Neural progenitor cell (in vitro differentiated cells): ENCODE measurements around the gene LGMN. TPM values are rescaled to one million over a fixed set of nuclear protein-coding genes. Genes with fewer than 3 reads are reported as not detected.

ENCODE experiments used
- DNase-seq: peaks from one replicate; pipeline ENCODE4 v3.0.0-alpha.2; 2016; ENCODE audit warnings: low spot score
- H2AFZ ChIP-seq: fragments of 200-600 bp; sonication (generic); replicated peaks from 2 replicates; pipeline ENCODE4 v1.6.1; 2016; ENCODE audit warnings: antibody characterized with exemption
- H3F3A ChIP-seq: fragments of 200-600 bp; sonication (generic); 2 replicates; pipeline ENCODE4 v1.6.1; 2016; ENCODE audit warnings: antibody characterized with exemption, low read depth
- H3K27ac ChIP-seq: fragments of 200-600 bp; sonication (generic); 2 replicates; pipeline ENCODE4 v1.5.1; 2016; ENCODE audit warnings: mild to moderate bottlenecking
- H3K27me3 ChIP-seq: fragments of 200-600 bp; sonication (generic); 2 replicates; pipeline ENCODE4 v1.6.1; 2016; ENCODE audit warnings: mild to moderate bottlenecking, moderate library complexity
- H3K36me3 ChIP-seq: fragments of 200-600 bp; sonication (generic); 2 replicates; pipeline ENCODE4 v1.5.1; 2016
- H3K4me1 ChIP-seq: fragments of 200-600 bp; sonication (generic); 2 replicates; pipeline ENCODE4 v1.6.1; 2016; ENCODE audit warnings: mixed run types
- H3K4me2 ChIP-seq: fragments of 200-600 bp; sonication (generic); 2 replicates; pipeline ENCODE4 v1.6.1; 2016
- H3K4me3 ChIP-seq: fragments of 200-600 bp; sonication (generic); 2 replicates; pipeline ENCODE4 v1.5.1; 2016
- H3K79me2 ChIP-seq: fragments of 200-600 bp; sonication (generic); 2 replicates; pipeline ENCODE4 v1.6.1; 2016; ENCODE audit warnings: low read depth
- H3K9ac ChIP-seq: fragments of 200-600 bp; sonication (generic); 2 replicates; pipeline ENCODE4 v1.6.1; 2016
- H3K9me3 ChIP-seq: fragments of 200-600 bp; sonication (generic); 2 replicates; pipeline ENCODE4 v1.5.1; 2016; ENCODE audit warnings: low read depth
- H4K20me1 ChIP-seq: fragments of 200-600 bp; sonication (generic); 2 replicates; pipeline ENCODE4 v1.6.1; 2016; ENCODE audit warnings: low read depth
- H3K27ac Mint-ChIP-seq: 3 replicates; pipeline ENCODE4 v1.8.0; 2021; ENCODE audit warnings: mixed read lengths
- H3K27me3 Mint-ChIP-seq: 2 replicates; pipeline ENCODE4 v1.8.0; 2022; ENCODE audit warnings: low read depth, mild to moderate bottlenecking, inconsistent platforms, moderate library complexity, mixed read lengths; ENCODE audit not compliant: insufficient read depth
- H3K36me3 Mint-ChIP-seq: 3 replicates; pipeline ENCODE4 v1.8.0; 2021; ENCODE audit warnings: mixed read lengths
- H3K4me1 Mint-ChIP-seq: 3 replicates; pipeline ENCODE4 v1.8.0; 2021; ENCODE audit warnings: mixed read lengths
- H3K4me3 Mint-ChIP-seq: 3 replicates; pipeline ENCODE4 v1.8.0; 2021; ENCODE audit warnings: mild to moderate bottlenecking, moderate library complexity, mixed read lengths
- H3K9me3 Mint-ChIP-seq: 3 replicates; pipeline ENCODE4 v1.8.0; 2020; ENCODE audit warnings: mixed read lengths
- EZH2 ChIP-seq: fragments of 200-600 bp; sonication (generic); IDR thresholded peaks from 2 replicates; pipeline ENCODE4 v1.6.1; 2017; ENCODE audit warnings: antibody characterized with exemption, mild to moderate bottlenecking, moderate library complexity
- EZH2phosphoT487 ChIP-seq: fragments of 200-600 bp; sonication (generic); IDR thresholded peaks from 2 replicates; pipeline ENCODE4 v1.6.1; 2017; ENCODE audit warnings: antibody characterized with exemption
- total RNA-seq: library from RNA; depleted of rRNA; stranded (reverse); fragments of >200 nt; gene quantifications from 2 replicates; pipeline ENCODE4 v1.2.3, GENCODE V29; 2015; ENCODE audit warnings: low replicate concordance
- TF ChIP-seq, protein P1 (sequence below): fragments of 200-600 bp; sonication (generic); IDR thresholded peaks from 2 replicates; pipeline ENCODE4 v1.5.1; 2017; ENCODE audit warnings: antibody characterized with exemption, mild to moderate bottlenecking

Gene LGMN
- total RNA-seq, 1 donor from 2014 or later: 87.0 TPM

DNA sequence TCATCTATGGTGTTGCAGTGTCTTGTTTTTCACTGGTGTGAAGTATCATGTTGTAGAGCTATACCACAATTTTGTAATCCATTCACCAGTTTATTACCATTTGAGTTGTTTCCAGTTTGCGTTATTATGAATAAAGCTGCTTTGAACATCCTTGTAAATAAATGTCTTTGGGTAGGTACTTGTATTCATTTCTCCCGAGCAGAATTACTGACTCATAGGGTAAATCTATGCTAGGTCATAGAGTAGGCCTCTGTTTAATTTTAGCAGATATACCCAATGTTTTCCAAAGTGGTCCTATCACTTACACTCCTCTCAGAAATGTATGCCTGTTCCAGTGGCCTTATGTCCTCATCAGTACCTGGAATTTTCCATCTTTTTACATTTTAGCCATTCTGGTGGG is 39.1 kb upstream of the LGMN start:
- TF ChIP-seq EZH2: no peak
- TF ChIP-seq EZH2phosphoT487: no peak
- TF ChIP-seq, protein P1, sequence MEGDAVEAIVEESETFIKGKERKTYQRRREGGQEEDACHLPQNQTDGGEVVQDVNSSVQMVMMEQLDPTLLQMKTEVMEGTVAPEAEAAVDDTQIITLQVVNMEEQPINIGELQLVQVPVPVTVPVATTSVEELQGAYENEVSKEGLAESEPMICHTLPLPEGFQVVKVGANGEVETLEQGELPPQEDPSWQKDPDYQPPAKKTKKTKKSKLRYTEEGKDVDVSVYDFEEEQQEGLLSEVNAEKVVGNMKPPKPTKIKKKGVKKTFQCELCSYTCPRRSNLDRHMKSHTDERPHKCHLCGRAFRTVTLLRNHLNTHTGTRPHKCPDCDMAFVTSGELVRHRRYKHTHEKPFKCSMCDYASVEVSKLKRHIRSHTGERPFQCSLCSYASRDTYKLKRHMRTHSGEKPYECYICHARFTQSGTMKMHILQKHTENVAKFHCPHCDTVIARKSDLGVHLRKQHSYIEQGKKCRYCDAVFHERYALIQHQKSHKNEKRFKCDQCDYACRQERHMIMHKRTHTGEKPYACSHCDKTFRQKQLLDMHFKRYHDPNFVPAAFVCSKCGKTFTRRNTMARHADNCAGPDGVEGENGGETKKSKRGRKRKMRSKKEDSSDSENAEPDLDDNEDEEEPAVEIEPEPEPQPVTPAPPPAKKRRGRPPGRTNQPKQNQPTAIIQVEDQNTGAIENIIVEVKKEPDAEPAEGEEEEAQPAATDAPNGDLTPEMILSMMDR: no peak
- H3K9ac ChIP-seq: no peak overlapping the region
- H3F3A ChIP-seq: no peaks in the 10 kb centered on the region
- no peak overlapping the region for H3K4me2 ChIP-seq
- no peak overlapping the region for H3K27ac ChIP-seq
- no peaks in the 10 kb centered on the region for H3K27me3 ChIP-seq
- peaks cover 4% of the 10 kb centered on the region for H3K4me1 Mint-ChIP-seq
- H3K79me2 ChIP-seq: no peaks in the 10 kb centered on the region
- H4K20me1 ChIP-seq: no peaks in the 10 kb centered on the region
- H3K27me3 Mint-ChIP-seq: no peaks in the 10 kb centered on the region
- H3K27ac Mint-ChIP-seq: no peak overlapping the region
- no peaks in the 10 kb centered on the region for H3K9me3 ChIP-seq
- H2AFZ ChIP-seq: no peak overlapping the region
- no peak for DNase-seq
- no peaks in the 10 kb centered on the region for H3K36me3 ChIP-seq
- H3K4me1 ChIP-seq: no peaks in the 10 kb centered on the region
- no peaks in the 10 kb centered on the region for H3K36me3 Mint-ChIP-seq
- H3K9me3 Mint-ChIP-seq: peaks cover 19% of the 10 kb centered on the region
- no peak overlapping the region for H3K4me3 ChIP-seq
- H3K4me3 Mint-ChIP-seq: no peak overlapping the region

DNA sequence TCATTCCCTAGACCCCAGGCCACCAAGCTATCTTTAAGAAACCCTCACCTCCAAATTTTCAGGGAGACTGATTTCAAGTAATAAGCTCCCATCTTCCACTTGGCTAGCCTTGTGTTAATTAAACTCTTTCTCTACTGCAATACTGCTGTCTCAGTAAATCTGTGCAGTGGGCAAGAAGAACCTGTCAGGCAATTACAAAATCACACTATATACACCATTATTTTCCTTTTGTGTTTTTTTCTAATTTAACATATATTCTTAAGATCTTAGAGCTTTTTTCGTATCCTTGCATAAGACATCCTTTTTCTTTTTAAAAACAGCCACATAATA is 38.0 kb upstream of the LGMN start:
- Mint-ChIP-seq H3K27me3 (no peaks in the 10 kb centered on the region), H3K27ac (no peak overlapping the region), H3K4me3 (no peak overlapping the region), H3K36me3 (no peaks in the 10 kb centered on the region), H3K9me3 (peaks cover 19% of the 10 kb centered on the region), H3K4me1 (peaks cover under 1% of the 10 kb centered on the region)
- no peaks in the 10 kb centered on the region for H3F3A ChIP-seq
- H2AFZ ChIP-seq: no peak overlapping the region
- no peaks in the 10 kb centered on the region for H3K27me3 ChIP-seq
- H3K9me3 ChIP-seq: no peaks in the 10 kb centered on the region
- TF ChIP-seq EZH2 (no peak), EZH2phosphoT487 (no peak)
- TF ChIP-seq, protein P1: no peak
- H3K36me3 ChIP-seq: no peaks in the 10 kb centered on the region
- no peak overlapping the region for H3K9ac ChIP-seq
- DNase-seq: no peak
- no peak overlapping the region for H3K27ac ChIP-seq
- no peaks in the 10 kb centered on the region for H4K20me1 ChIP-seq
- no peak overlapping the region for H3K4me2 ChIP-seq
- H3K4me1 ChIP-seq: no peaks in the 10 kb centered on the region
- no peak overlapping the region for H3K4me3 ChIP-seq
- no peaks in the 10 kb centered on the region for H3K79me2 ChIP-seq

DNA sequence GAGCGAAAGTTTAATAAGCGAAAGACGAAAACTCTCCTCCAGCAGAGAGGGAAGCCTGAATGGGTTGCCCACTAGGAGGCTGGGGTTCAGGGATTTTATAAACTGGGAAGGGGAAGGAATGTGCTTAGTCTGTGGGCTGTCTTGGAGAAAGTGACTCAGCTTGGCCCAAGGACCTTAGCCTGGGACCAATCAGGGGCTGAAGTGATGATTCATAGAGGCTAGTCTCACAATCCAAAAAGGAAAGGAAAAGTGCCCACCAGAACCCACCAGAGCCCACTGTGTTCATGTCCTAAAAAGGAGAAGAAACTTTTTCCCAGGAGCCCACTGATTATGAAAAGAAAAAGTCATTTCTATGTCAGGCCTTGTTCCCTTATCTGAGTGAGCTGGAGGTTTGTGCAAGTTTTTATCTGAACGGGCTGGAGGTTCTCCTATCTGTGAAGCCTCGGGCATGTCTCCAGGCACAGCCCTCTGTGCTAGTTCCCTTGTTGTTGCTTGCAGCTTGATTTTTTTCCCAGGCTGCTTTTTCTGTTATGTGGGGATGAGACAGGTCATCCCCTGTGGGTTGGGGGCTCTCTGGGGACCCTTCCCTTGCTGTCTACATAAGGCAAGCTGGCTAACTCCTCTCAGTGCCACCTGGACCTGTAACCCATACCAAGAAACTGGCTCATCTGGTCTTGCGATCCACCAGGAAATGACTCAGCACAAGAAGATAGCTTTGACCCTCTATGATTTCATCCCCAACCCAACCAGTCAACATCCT is 37.4 kb upstream of the LGMN start:
- Histone ChIP-seq H3K9ac (no peak overlapping the region), H3K4me1 (no peaks in the 10 kb centered on the region), H3K79me2 (no peaks in the 10 kb centered on the region), H3K36me3 (no peaks in the 10 kb centered on the region), H3F3A (no peaks in the 10 kb centered on the region), H3K4me2 (no peak overlapping the region), H3K9me3 (no peaks in the 10 kb centered on the region), H3K27ac (no peak overlapping the region), H3K4me3 (no peak overlapping the region), H3K27me3 (no peaks in the 10 kb centered on the region), H2AFZ (no peak overlapping the region), H4K20me1 (no peaks in the 10 kb centered on the region)
- TF ChIP-seq EZH2 (no peak), EZH2phosphoT487 (no peak)
- TF ChIP-seq, protein P1: no peak
- Mint-ChIP-seq H3K36me3 (no peaks in the 10 kb centered on the region), H3K4me3 (no peak overlapping the region), H3K4me1 (no peaks in the 10 kb centered on the region), H3K27me3 (no peaks in the 10 kb centered on the region), H3K27ac (no peak overlapping the region), H3K9me3 (peaks cover 17% of the 10 kb centered on the region)
- DNase-seq: no peak
